ENCODE results near the gene CHRNA4.
"Not testable (repeated sequence)": the region's sequence is repeated elsewhere in the genome, so short reads cannot be mapped to it uniquely, and the experiment has no call there.

Gene CHRNA4

GRCh38 chr20:63382551-63383300 is 21.6 kb upstream of the CHRNA4 start:
- Histone ChIP-seq H3K27ac (ENCODE audit: low read length) (no peak overlapping the region), H3K9ac (ENCODE audit: low read depth, low read length) (no peak overlapping the region), H3K9me3 (ENCODE audit: insufficient read depth, low read depth, low read length) (peaks cover 19% of the 10 kb centered on the region), H3K36me3 (ENCODE audit: insufficient read depth, low read depth, low read length) (no peaks in the 10 kb centered on the region), H3K4me3 (ENCODE audit: low read length) (no peak overlapping the region), H3K27me3 (ENCODE audit: insufficient read depth, low read length) (no peaks in the 10 kb centered on the region), H3K4me1 (ENCODE audit: insufficient read depth, low read length) (peaks cover 5% of the 10 kb centered on the region; the same call in 1 of the 2 replicates)

GRCh38 chr20:63381781-63382431 is 20.8 kb upstream of the CHRNA4 start:
- Histone ChIP-seq H3K36me3 (ENCODE audit: insufficient read depth, low read depth, low read length) (no peaks in the 10 kb centered on the region), H3K4me3 (ENCODE audit: low read length) (no peak overlapping the region), H3K27ac (ENCODE audit: low read length) (no peak overlapping the region), H3K9me3 (ENCODE audit: insufficient read depth, low read depth, low read length) (peaks cover 15% of the 10 kb centered on the region), H3K27me3 (ENCODE audit: insufficient read depth, low read length) (no peaks in the 10 kb centered on the region), H3K4me1 (ENCODE audit: insufficient read depth, low read length) (peaks cover 8% of the 10 kb centered on the region; the same call in 1 of the 2 replicates), H3K9ac (ENCODE audit: low read depth, low read length) (no peak overlapping the region)

DNA sequence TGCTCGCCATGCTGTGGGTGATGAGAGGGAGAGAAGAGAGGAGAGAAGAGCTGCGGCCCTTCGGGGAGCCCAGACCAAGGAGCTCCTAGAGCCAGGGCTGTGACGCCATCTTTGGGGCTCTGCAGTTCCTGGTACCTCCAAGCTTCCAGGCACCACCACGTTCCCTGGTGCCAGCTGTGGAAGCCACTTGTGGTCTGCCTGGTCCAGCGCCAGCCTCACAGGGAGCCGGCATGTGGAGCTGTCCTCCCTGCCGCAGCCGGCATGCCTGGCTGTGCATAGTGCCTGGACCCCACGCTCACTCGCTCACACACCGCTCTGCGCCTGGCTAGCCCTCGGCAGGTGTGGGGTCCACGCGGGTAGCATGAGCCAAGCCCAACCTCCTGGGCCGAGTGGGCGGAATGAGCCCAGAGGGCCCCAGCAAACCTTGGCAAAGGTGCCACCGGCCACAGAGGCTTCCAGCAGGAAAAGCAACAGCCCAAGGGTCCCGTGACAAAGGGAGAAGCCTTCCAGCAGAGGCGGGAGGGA is 19.3 kb upstream of the CHRNA4 start:
- no peak overlapping the region for H3K27ac ChIP-seq (ENCODE audit: low read length)
- no peak overlapping the region for H3K4me3 ChIP-seq (ENCODE audit: low read length)
- peaks cover 3% of the 10 kb centered on the region; the same call in 1 of the 2 replicates for H3K9me3 ChIP-seq (ENCODE audit: insufficient read depth, low read depth, low read length)
- H3K9ac ChIP-seq (ENCODE audit: low read depth, low read length) = no peak overlapping the region
- no peaks in the 10 kb centered on the region; the same call in 1 of the 2 replicates for H3K27me3 ChIP-seq (ENCODE audit: insufficient read depth, low read length)
- H3K36me3 ChIP-seq (ENCODE audit: insufficient read depth, low read depth, low read length) = no peaks in the 10 kb centered on the region
- peaks cover 8% of the 10 kb centered on the region; the same call in 1 of the 2 replicates for H3K4me1 ChIP-seq (ENCODE audit: insufficient read depth, low read length)

DNA sequence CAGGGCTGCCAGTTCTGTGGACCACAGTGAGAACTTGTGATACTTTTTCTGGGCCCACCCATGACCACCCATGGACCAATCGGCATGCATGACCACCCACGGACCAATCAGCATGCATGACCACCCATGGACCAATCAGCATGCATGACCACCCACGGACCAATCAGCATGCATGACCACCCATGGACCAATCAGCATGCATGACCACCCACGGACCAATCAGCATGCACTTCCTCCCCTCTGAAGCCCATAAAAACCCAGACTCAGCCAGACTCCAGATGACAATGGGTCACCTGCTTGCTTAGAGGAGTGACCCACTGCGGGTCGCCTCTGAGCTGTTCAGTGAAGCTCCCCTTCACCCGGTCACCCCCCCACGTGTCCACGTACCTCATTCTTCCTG is 18.7 kb upstream of the CHRNA4 start:
- not testable (repeated sequence) for H3K4me1 ChIP-seq (ENCODE audit: insufficient read depth, low read length); H3K9ac ChIP-seq (ENCODE audit: low read depth, low read length); H3K9me3 ChIP-seq (ENCODE audit: insufficient read depth, low read depth, low read length); H3K4me3 ChIP-seq (ENCODE audit: low read length); H3K27me3 ChIP-seq (ENCODE audit: insufficient read depth, low read length); H3K36me3 ChIP-seq (ENCODE audit: insufficient read depth, low read depth, low read length); H3K27ac ChIP-seq (ENCODE audit: low read length)

DNA sequence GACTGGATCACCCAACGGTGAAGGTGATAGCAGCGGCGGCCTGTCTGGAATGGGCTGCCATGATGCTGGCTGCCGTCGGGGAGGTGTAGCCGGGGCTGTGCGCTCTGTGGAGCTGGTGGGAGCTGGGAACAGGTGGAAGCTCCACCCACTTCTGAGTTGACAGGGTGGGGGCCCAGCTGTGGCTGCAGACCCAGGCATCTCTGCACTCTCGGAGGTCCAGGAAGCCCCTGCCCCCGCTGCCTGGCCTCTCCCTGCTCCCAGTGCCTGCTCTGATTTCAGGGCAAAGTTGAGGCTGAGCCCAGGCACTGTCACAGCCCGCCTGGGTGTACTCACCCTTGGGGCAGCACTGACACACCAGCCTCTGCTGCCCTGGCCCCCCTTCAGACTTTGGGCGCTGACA is 18.1 kb upstream of the CHRNA4 start:
- Histone ChIP-seq H3K27ac (ENCODE audit: low read length) (no peak overlapping the region), H3K4me1 (ENCODE audit: insufficient read depth, low read length) (peaks cover 8% of the 10 kb centered on the region; the same call in 1 of the 2 replicates)

GRCh38 chr20:63378626-63379025 is 17.5 kb upstream of the CHRNA4 start:
- H3K9me3 ChIP-seq (ENCODE audit: insufficient read depth, low read depth, low read length) = no peaks in the 10 kb centered on the region
- no peak overlapping the region for H3K9ac ChIP-seq (ENCODE audit: low read depth, low read length)
- no peaks in the 10 kb centered on the region; the same call in 1 of the 2 replicates for H3K27me3 ChIP-seq (ENCODE audit: insufficient read depth, low read length)
- no peak overlapping the region for H3K4me3 ChIP-seq (ENCODE audit: low read length)
- H3K27ac ChIP-seq (ENCODE audit: low read length) = no peak overlapping the region
- peaks cover 8% of the 10 kb centered on the region; the same call in 1 of the 2 replicates for H3K4me1 ChIP-seq (ENCODE audit: insufficient read depth, low read length)
- H3K36me3 ChIP-seq (ENCODE audit: insufficient read depth, low read depth, low read length) = no peaks in the 10 kb centered on the region

More for the DNA sequence above, 18.1 kb upstream of the CHRNA4 start:
- H3K9me3 ChIP-seq (ENCODE audit: insufficient read depth, low read depth, low read length) = no peaks in the 10 kb centered on the region
- no peak overlapping the region for H3K9ac ChIP-seq (ENCODE audit: low read depth, low read length)
- H3K36me3 ChIP-seq (ENCODE audit: insufficient read depth, low read depth, low read length) = no peaks in the 10 kb centered on the region
- H3K4me3 ChIP-seq (ENCODE audit: low read length) = no peak overlapping the region
- no peaks in the 10 kb centered on the region; the same call in 1 of the 2 replicates for H3K27me3 ChIP-seq (ENCODE audit: insufficient read depth, low read length)

DNA sequence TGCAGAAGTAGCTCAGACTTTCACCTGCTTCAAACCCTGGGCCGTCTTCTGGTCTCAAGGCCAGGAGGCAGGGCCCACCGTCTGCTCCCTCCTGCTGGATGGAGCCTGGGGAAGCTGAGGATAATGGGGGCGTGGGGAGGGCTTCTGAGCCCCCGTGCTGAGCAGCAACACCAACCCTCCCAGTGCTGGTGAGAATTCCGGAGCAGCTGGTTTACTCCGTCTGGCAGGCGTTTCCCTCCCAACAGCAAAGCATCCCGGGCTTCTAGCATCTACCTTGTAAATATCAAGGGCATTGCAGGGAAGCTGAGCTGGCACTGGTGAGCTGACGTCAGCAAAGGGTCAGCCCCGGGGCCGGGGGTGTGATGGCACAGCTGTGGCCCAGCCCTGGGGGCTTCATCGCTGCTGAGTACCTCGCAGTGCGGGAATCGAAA is 16.8 kb upstream of the CHRNA4 start:
- no peaks in the 10 kb centered on the region for H3K36me3 ChIP-seq (ENCODE audit: insufficient read depth, low read depth, low read length)
- no peaks in the 10 kb centered on the region; the same call in 1 of the 2 replicates for H3K27me3 ChIP-seq (ENCODE audit: insufficient read depth, low read length)
- H3K4me1 ChIP-seq (ENCODE audit: insufficient read depth, low read length) = peaks cover 8% of the 10 kb centered on the region; the same call in 1 of the 2 replicates
- no peaks in the 10 kb centered on the region for H3K9me3 ChIP-seq (ENCODE audit: insufficient read depth, low read depth, low read length)
- no peak overlapping the region for H3K27ac ChIP-seq (ENCODE audit: low read length)
- no peak overlapping the region for H3K9ac ChIP-seq (ENCODE audit: low read depth, low read length)
- H3K4me3 ChIP-seq (ENCODE audit: low read length) = peak overlapping the region; percentile 47; the same call in 1 of the 2 replicates

DNA sequence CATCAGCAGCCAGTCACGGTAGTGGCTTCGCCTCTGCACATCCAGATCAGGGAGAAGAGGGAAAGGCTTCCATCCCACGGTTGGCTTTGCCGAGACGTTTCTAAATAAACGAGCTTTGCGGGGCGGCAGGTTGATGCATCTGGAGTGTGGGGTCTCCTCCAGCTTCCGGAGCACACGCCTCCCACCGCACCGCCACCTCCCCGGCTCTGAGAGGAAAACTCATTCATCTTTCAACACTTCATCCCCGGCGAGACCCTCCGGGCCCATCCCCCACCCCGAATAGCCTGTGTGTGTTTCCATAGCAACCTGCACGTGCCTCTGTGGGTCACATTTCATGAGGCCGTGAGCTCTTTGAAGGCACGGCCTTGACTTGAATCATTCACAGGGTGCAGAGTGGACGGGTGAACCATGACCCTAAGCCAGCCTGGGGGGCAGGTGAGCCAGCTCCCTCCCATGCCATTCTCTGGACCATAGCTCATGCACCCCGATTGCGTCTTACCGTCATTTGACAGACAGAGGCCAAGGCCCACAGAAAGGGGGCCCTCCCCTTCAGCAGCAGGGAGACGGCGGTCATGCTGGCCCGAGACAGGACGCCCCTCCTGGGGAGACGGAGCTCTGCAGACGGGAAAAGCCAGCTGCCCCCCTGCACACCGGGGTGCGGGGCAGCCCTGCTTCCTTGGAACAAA is 16.2 kb upstream of the CHRNA4 start:
- peaks cover 8% of the 10 kb centered on the region; the same call in 1 of the 2 replicates for H3K4me1 ChIP-seq (ENCODE audit: insufficient read depth, low read length)
- no peak overlapping the region for H3K9ac ChIP-seq (ENCODE audit: low read depth, low read length)
- H3K4me3 ChIP-seq (ENCODE audit: low read length) = peak overlapping the region; percentile 47; the same call in 1 of the 2 replicates
- H3K9me3 ChIP-seq (ENCODE audit: insufficient read depth, low read depth, low read length) = no peaks in the 10 kb centered on the region
- no peaks in the 10 kb centered on the region; the same call in 1 of the 2 replicates for H3K27me3 ChIP-seq (ENCODE audit: insufficient read depth, low read length)
- no peak overlapping the region for H3K27ac ChIP-seq (ENCODE audit: low read length)
- H3K36me3 ChIP-seq (ENCODE audit: insufficient read depth, low read depth, low read length) = no peaks in the 10 kb centered on the region

GRCh38 chr20:63376283-63377250 is 15.4 kb upstream of the CHRNA4 start:
- Histone ChIP-seq H3K9me3 (ENCODE audit: insufficient read depth, low read depth, low read length) (no peaks in the 10 kb centered on the region), H3K9ac (ENCODE audit: low read depth, low read length) (no peak overlapping the region), H3K27ac (ENCODE audit: low read length) (no peak overlapping the region), H3K27me3 (ENCODE audit: insufficient read depth, low read length) (no peaks in the 10 kb centered on the region; the same call in 1 of the 2 replicates), H3K4me3 (ENCODE audit: low read length) (peak overlapping the region; percentile 47; the same call in 1 of the 2 replicates), H3K36me3 (ENCODE audit: insufficient read depth, low read depth, low read length) (no peaks in the 10 kb centered on the region), H3K4me1 (ENCODE audit: insufficient read depth, low read length) (peaks cover 8% of the 10 kb centered on the region; the same call in 1 of the 2 replicates)

- Histone ChIP-seq H3K9me3 (ENCODE audit: insufficient read depth, low read depth, low read length) (no peaks in the 10 kb centered on the region), H3K4me1 (ENCODE audit: insufficient read depth, low read length) (peaks cover 8% of the 10 kb centered on the region; the same call in 1 of the 2 replicates), H3K4me3 (ENCODE audit: low read length) (no peak overlapping the region), H3K27me3 (ENCODE audit: insufficient read depth, low read length) (no peaks in the 10 kb centered on the region; the same call in 1 of the 2 replicates), H3K9ac (ENCODE audit: low read depth, low read length) (no peak overlapping the region), H3K27ac (ENCODE audit: low read length) (no peak overlapping the region), H3K36me3 (ENCODE audit: insufficient read depth, low read depth, low read length) (no peaks in the 10 kb centered on the region)
Measured at GRCh38 chr20:63375438-63375837, 14.3 kb upstream of the CHRNA4 start.

Data from iPS-20b (cell line).